OCI-LY7 (cell line): ENCODE results near the gene MISFA. TPM values are rescaled to one million over a fixed set of nuclear protein-coding genes. Genes with fewer than 3 reads are reported as not detected.

Experiments used
- BruUV-seq: library from RNA; stranded (reverse); fragments of 400-500 nt; replicated peaks from 2 replicates; lab custom pipeline; 2021; lab: Mats Ljungman, UMichigan
- CTCF ChIA-PET: fragments of 300-600 bp; sonication (Branson Sonifier 250); formaldehyde crosslinking; loops from one replicate; lab custom pipeline; 2022; ENCODE audit warnings: antibody characterized with exemption; ENCODE audit not compliant: unreplicated experiment; lab: Charles Lee
- POLR2A ChIA-PET: fragments of 300-600 bp; sonication (Branson Sonifier 250); formaldehyde crosslinking; loops from one replicate; lab custom pipeline; 2022; ENCODE audit warnings: antibody characterized with exemption; lab: Charles Lee
- DNase-seq: peaks from one replicate; pipeline ENCODE4 v3.0.0-alpha.2; 2015; ENCODE audit warnings: low spot score
- H2AFZ ChIP-seq: fragments of 200-600 bp; sonication (generic), shearing (Covaris generic); 2 replicates; pipeline ENCODE4 v1.6.1; 2014; ENCODE audit warnings: mild to moderate bottlenecking, antibody characterized with exemption, low read length, moderate library complexity
- H3K27ac ChIP-seq: fragments of 200-600 bp; sonication (generic); 2 replicates; pipeline ENCODE4 v1.5.1; 2014; ENCODE audit warnings: mixed run types, low read depth, mild to moderate bottlenecking, moderate library complexity, low read length, inconsistent platforms; ENCODE audit not compliant: poor library complexity, severe bottlenecking
- H3K36me3 ChIP-seq: fragments of 200-600 bp; sonication (generic); 2 replicates; pipeline ENCODE4 v1.6.1; 2014; ENCODE audit warnings: mild to moderate bottlenecking, antibody characterized with exemption, low read length, moderate library complexity, mixed read lengths; ENCODE audit not compliant: insufficient read depth
- H3K4me1 ChIP-seq: fragments of 200-600 bp; sonication (generic); 2 replicates; pipeline ENCODE4 v1.5.1; 2014; ENCODE audit warnings: mild to moderate bottlenecking, low read length; ENCODE audit not compliant: insufficient read depth, poor library complexity, severe bottlenecking
- H3K4me2 ChIP-seq: fragments of 200-600 bp; sonication (generic); 2 replicates; pipeline ENCODE4 v1.6.1; 2014; ENCODE audit warnings: mild to moderate bottlenecking, low read length
- H3K4me3 ChIP-seq: fragments of 200-600 bp; sonication (generic); 2 replicates; pipeline ENCODE4 v1.5.1; 2014; ENCODE audit warnings: mild to moderate bottlenecking, low read depth, low read length; ENCODE audit not compliant: poor library complexity, severe bottlenecking
- H3K79me2 ChIP-seq: fragments of 200-600 bp; sonication (generic); 2 replicates; pipeline ENCODE4 v1.6.1; 2016; ENCODE audit warnings: low read depth, mild to moderate bottlenecking, low read length, moderate library complexity, mixed read lengths; ENCODE audit not compliant: insufficient read depth
- H3K9me2 ChIP-seq: fragments of 200-600 bp; sonication (generic); 2 replicates; pipeline ENCODE4 v1.6.1; 2016; ENCODE audit warnings: mild to moderate bottlenecking, low read length, mixed read lengths; ENCODE audit not compliant: insufficient read depth
- H3K9me3 ChIP-seq: fragments of 200-600 bp; sonication (generic); 2 replicates; pipeline ENCODE4 v1.6.1; 2014; ENCODE audit warnings: mild to moderate bottlenecking, mixed run types, low read length, mixed read lengths
- H4K20me1 ChIP-seq: fragments of 200-600 bp; sonication (generic); 2 replicates; pipeline ENCODE4 v1.6.1; 2014; ENCODE audit warnings: mild to moderate bottlenecking, antibody characterized with exemption, low read length, moderate library complexity, mixed read lengths; ENCODE audit not compliant: insufficient read depth
- CTCF ChIP-seq: fragments of 200-600 bp; sonication (generic); conservative IDR thresholded peaks from 2 replicates; pipeline ENCODE4 v1.5.1; 2014; ENCODE audit warnings: mild to moderate bottlenecking, antibody characterized with exemption, low read length, moderate library complexity, mixed read lengths
- EZH2phosphoT487 ChIP-seq: fragments of 200-600 bp; sonication (generic); IDR thresholded peaks from 2 replicates; pipeline ENCODE4 v1.6.1; 2018; ENCODE audit warnings: low read depth, borderline replicate concordance, mild to moderate bottlenecking, mixed run types, antibody characterized with exemption, low read length, moderate library complexity, mixed read lengths
- intact Hi-C: fragments of 100-400 bp; cut with micrococcal nuclease; formaldehyde crosslinking; loops from one replicate; pipeline ENCODE4 v1.10.0; 2022; ENCODE audit not compliant: unreplicated experiment
- total RNA-seq, 2 experiments: library from RNA; depleted of rRNA in 1 of 2; stranded (reverse); fragments of >200 nt in 1 of 2; shearing (Covaris generic) in 1 of 2; gene quantifications; 2 replicates each; pipeline ENCODE4 v1.2.3, GENCODE V29; 2014 to 2022

MISFA gene
- total RNA-seq, 2 experiments from 2014 or later: not detected

- Histone ChIP-seq H3K9me2 (no peaks in the 10 kb centered on the region), H3K4me1 (peaks cover 29% of the 10 kb centered on the region), H3K27ac (no peak overlapping the region), H4K20me1 (no peaks in the 10 kb centered on the region), H3K9me3 (no peaks in the 10 kb centered on the region), H3K4me3 (peak overlapping the region; percentile 90), H2AFZ (no peak overlapping the region), H3K79me2 (peaks cover 60% of the 10 kb centered on the region), H3K4me2 (peak overlapping the region; percentile 90), H3K36me3 (peaks cover 18% of the 10 kb centered on the region)
- intact Hi-C loops: loop anchor here (10.0 kb wide), 1 partner anchor 518 kb away; no protein-coding TSS in a partner anchor
- TF ChIP-seq EZH2phosphoT487 (no peak), CTCF (no peak)
- DNase-seq: no peak
- ChIA-PET POLR2A (interaction anchor here (0.6 to 6.2 kb wide), 11 partner anchors 10 to 311 kb away, joined by 3 to 43 read pairs (median 4); partner anchors contain the start of genes GTF2H1, HPS5, LDHA and TSG101), CTCF (interaction anchor here (1.5 to 1.6 kb wide), 2 partner anchors 11 to 99 kb away, joined by 3 to 6 read pairs; no protein-coding TSS in a partner anchor)
- no TSS peak for BruUV-seq
Observed at GRCh38 chr11:18632841-18633240, 33.3 kb downstream of the MISFA start.

- Histone ChIP-seq H3K9me2 (no peaks in the 10 kb centered on the region), H3K36me3 (peaks cover 15% of the 10 kb centered on the region), H3K4me3 (peak overlapping the region; percentile 90), H3K9me3 (no peaks in the 10 kb centered on the region), H3K27ac (peak overlapping the region; percentile 50), H2AFZ (peak overlapping the region; percentile 61; the same call in 1 of the 2 replicates), H3K4me2 (peak overlapping the region; percentile 90), H3K4me1 (peaks cover 25% of the 10 kb centered on the region), H4K20me1 (no peaks in the 10 kb centered on the region), H3K79me2 (peaks cover 54% of the 10 kb centered on the region)
- peak; percentile 44 for DNase-seq
- ChIA-PET CTCF (interaction anchor here (0.6 to 1.6 kb wide), 4 partner anchors 12 to 518 kb away, joined by 3 to 6 read pairs (median 3); no protein-coding TSS in a partner anchor), POLR2A (interaction anchor here (0.6 to 6.2 kb wide), 18 partner anchors 11 to 707 kb away, joined by 3 to 43 read pairs (median 4); partner anchors contain the start of genes GTF2H1, HPS5, LDHA and TSG101)
- TF ChIP-seq CTCF (no peak), EZH2phosphoT487 (no peak)
- BruUV-seq: TSS peak; percentile 79
- intact Hi-C loops: loop anchor here (1.0 to 10.0 kb wide), 3 partner anchors 107 to 519 kb away; partner anchors contain the start of genes GTF2H1, HPS5 and TSG101
Observed at GRCh38 chr11:18633256-18634139, 33.9 kb downstream of the MISFA start.
